GM23248 (cell line): ENCODE measurements around the gene ZSCAN22. TPM values are rescaled to one million over a fixed set of nuclear protein-coding genes. Genes with fewer than 3 reads are reported as not detected.

Experiments used
- DNase-seq: peaks from one replicate; pipeline ENCODE4 v3.0.0-alpha.2; 2015
- H2AFZ ChIP-seq: fragments of 200-600 bp; sonication (generic); 2 replicates; pipeline ENCODE4 v1.6.1; 2016; ENCODE audit warnings: antibody characterized with exemption
- H3F3A ChIP-seq: fragments of 200-600 bp; sonication (generic); 2 replicates; pipeline ENCODE4 v1.6.1; 2016; ENCODE audit warnings: mild to moderate bottlenecking, antibody characterized with exemption, mixed run types; ENCODE audit not compliant: insufficient read depth
- H3K27ac ChIP-seq: fragments of 200-600 bp; sonication (generic); 2 replicates; pipeline ENCODE4 v1.5.1; 2016; ENCODE audit warnings: mild to moderate bottlenecking
- H3K27me3 ChIP-seq: fragments of 200-600 bp; sonication (generic); replicated peaks from 2 replicates; pipeline ENCODE4 v1.6.1; 2016; ENCODE audit warnings: mild to moderate bottlenecking; ENCODE audit not compliant: insufficient read depth
- H3K36me3 ChIP-seq: fragments of 200-600 bp; sonication (generic); 2 replicates; pipeline ENCODE4 v1.6.1; 2016; ENCODE audit warnings: low read depth, mild to moderate bottlenecking
- H3K4me1 ChIP-seq: fragments of 200-600 bp; sonication (generic); 2 replicates; pipeline ENCODE4 v1.6.1; 2016; ENCODE audit warnings: mild to moderate bottlenecking; ENCODE audit not compliant: insufficient read depth
- H3K4me2 ChIP-seq: fragments of 200-600 bp; sonication (generic); one replicate; pipeline ENCODE4 v1.6.1; 2016; ENCODE audit warnings: mild to moderate bottlenecking; ENCODE audit not compliant: unreplicated experiment
- H3K4me3 ChIP-seq: fragments of 200-600 bp; sonication (generic); 2 replicates; pipeline ENCODE4 v1.5.1; 2016; ENCODE audit warnings: mild to moderate bottlenecking
- H3K79me2 ChIP-seq: fragments of 200-600 bp; sonication (generic); 2 replicates; pipeline ENCODE4 v1.6.1; 2016; ENCODE audit warnings: mild to moderate bottlenecking; ENCODE audit not compliant: insufficient read depth
- H3K9ac ChIP-seq: fragments of 200-600 bp; sonication (generic); 2 replicates; pipeline ENCODE4 v1.6.1; 2016; ENCODE audit warnings: mild to moderate bottlenecking
- H3K9me2 ChIP-seq: fragments of 200-600 bp; sonication (generic); 2 replicates; pipeline ENCODE4 v1.6.1; 2016; ENCODE audit warnings: mixed run types, mild to moderate bottlenecking, moderate library complexity; ENCODE audit not compliant: insufficient read depth
- H3K9me3 ChIP-seq: fragments of 200-600 bp; sonication (generic); one replicate; pipeline ENCODE4 v1.6.1; 2017; ENCODE audit warnings: low read depth
- H4K20me1 ChIP-seq: fragments of 200-600 bp; sonication (generic); 2 replicates; pipeline ENCODE4 v1.6.0; 2016; ENCODE audit not compliant: insufficient read depth
- EZH2 ChIP-seq: fragments of 200-600 bp; sonication (generic); IDR thresholded peaks from 2 replicates; pipeline ENCODE4 v1.6.1; 2018; ENCODE audit warnings: antibody characterized with exemption, mild to moderate bottlenecking; ENCODE audit not compliant: insufficient read depth, poor library complexity, severe bottlenecking
- EZH2phosphoT487 ChIP-seq: fragments of 200-600 bp; sonication (generic); IDR thresholded peaks from 2 replicates; pipeline ENCODE4 v1.6.1; 2018; ENCODE audit warnings: antibody characterized with exemption, moderate library complexity, mild to moderate bottlenecking, low read depth; ENCODE audit not compliant: insufficient read depth
- WGBS, 2 experiments: methylation state at CpG; one replicate each; pipeline ENCODE4 v1.1.6; 2015 to 2017; ENCODE audit warnings: low lambda C conversion rate in 2 of 2, low coverage in 1 of 2; ENCODE audit errors: missing lambda C conversion rate in 2 of 2; 5-methylcytosine and 5-hydroxymethylcytosine counted together
- in situ Hi-C: fragments of 300-500 bp; cut with MboI; formaldehyde crosslinking; loops from 2 replicates; pipeline ENCODE4 v1.15.0; 2020
- polyA plus RNA-seq: library from polyadenylated mRNA; unstranded; fragments of >200 nt; fragmentation: Nextera tagmentation; extraction: Ambion mirVana; gene quantifications from 2 replicates; pipeline ENCODE4 v1.2.1, GENCODE V29; 2016
- total RNA-seq: library from RNA; depleted of rRNA; stranded (reverse); fragments of >200 nt; shearing (Covaris generic); gene quantifications from 2 replicates; pipeline ENCODE4 v1.2.3, GENCODE V29; 2014

ZSCAN22 gene
- total and polyA plus RNA-seq, 2 experiments from 2014 or later = 1.5 to 1.8 TPM

DNA sequence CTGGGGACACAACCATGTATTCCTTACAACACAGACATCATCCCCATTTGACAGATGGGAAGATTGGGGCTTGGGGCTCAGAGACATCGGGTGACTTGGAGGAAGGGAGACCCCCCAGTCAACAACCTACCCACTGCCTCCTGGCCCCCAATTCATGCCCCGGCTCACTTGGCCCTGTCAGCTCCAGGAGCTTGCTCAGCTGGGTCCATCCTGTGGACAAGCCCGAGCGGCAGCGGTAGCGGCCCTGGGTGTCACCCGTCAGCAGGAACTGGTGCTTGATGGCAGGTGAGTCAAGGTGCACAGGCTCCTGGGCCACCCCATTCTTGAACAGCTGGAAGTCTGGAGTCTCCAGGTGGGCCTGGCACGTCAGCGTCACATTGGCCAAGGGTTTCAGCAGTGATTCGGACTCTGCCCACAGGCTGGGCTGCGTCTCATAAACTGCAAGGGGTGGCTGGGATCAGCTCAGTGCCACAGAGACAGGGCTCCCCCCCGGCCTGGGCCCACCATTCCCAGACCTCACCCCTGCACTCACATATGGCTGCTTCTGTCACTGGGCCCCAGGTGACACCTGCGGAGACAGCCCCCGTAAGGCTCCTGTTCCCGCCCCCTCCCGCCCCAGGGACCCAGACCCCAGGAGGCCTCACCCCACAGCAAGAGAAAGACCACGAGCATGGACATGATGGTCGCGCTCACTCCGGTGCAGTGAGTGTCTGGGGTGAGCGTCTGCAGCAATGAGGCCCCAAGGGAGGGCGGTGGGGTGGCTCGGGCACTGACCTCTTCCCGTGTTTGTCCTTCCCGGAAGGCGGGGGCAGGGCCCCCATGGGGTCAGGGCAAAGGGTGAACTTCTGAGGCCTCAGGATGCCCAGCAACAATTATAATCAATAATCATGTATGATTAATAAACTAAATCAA, 26.2 kb downstream of the ZSCAN22 start, which contains the start of gene A1BG:
Gene A1BG (minus strand): TSS at position 733 of the 912 bp plus-strand sequence. CDS start 55 bp downstream, at position 678.
- in situ Hi-C loops = no loop called here
- WGBS, 2 experiments = 81 to 83% methylated on average over 22 to 26 of the region's 26 CpGs
- Histone ChIP-seq H2AFZ (no peak within 1 kb of the TSS), H3F3A (peaks cover 9% of the 10 kb centered on the region; the same call in 1 of the 2 replicates), H3K9me3 (no peaks in the 10 kb centered on the region), H3K9me2 (no peaks in the 10 kb centered on the region), H3K27ac (no peak within 1 kb of the TSS), H3K36me3 (no peaks in the 10 kb centered on the region), H3K9ac (no peak within 1 kb of the TSS), H3K27me3 (no peaks in the 10 kb centered on the region), H3K4me1 (no peaks in the 10 kb centered on the region; the same call in 1 of the 2 replicates), H3K79me2 (peaks cover 21% of the 10 kb centered on the region), H3K4me2 (no peak within 1 kb of the TSS), H4K20me1 (no peaks in the 10 kb centered on the region), H3K4me3 (no peak within 1 kb of the TSS)
- DNase-seq = no peak
- TF ChIP-seq EZH2 = no peak
- no peak for TF ChIP-seq EZH2phosphoT487

DNA sequence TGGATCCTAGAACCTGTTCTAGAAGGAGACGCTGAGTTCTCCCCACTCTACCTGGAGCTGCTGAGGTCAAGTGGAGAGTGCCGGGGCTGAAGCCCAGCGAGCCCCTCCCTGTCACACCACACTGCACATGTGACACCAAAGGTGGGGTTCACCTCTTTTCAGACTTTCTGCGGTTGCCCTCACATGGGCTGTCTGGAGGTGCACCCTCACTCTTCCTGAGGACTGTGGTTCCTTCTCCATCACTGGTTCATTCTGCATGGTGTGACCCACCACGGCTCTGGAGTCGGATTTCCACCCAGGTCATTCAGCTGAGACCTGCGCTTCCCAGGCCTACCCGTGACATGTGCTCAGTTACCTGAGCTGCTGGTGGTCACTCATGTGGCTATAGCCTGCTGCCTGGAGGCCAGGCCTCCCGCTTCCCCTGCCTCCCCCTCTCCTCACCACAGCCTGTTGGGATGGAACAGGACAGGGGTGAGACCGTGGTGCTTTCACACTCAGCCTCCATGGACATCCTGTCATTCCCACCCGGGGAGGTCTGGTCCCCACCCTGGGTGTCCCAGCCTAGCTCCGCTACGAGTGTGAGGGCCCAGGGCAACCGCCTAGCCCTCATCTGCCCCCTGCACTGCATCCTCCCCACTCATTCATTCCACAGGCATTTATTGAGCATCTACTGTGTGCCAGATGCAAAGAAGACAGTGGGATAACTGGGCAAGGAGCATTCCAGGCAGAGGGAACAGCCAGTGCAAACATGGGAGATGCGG, 27.1 kb downstream of the ZSCAN22 start:
- Histone ChIP-seq H3K27ac (no peak overlapping the region), H3K9ac (no peak overlapping the region), H3K9me2 (no peaks in the 10 kb centered on the region), H3K4me1 (no peaks in the 10 kb centered on the region; the same call in 1 of the 2 replicates), H3F3A (0 out of 2 replicates have a peak, but pooled peaks cover 9% of the 10 kb centered on the region), H4K20me1 (no peaks in the 10 kb centered on the region), H3K27me3 (no peaks in the 10 kb centered on the region), H2AFZ (no peak overlapping the region), H3K4me3 (no peak overlapping the region), H3K36me3 (no peaks in the 10 kb centered on the region), H3K79me2 (peaks cover 12% of the 10 kb centered on the region), H3K4me2 (no peak overlapping the region), H3K9me3 (no peaks in the 10 kb centered on the region)
- no peak for DNase-seq
- in situ Hi-C loops = no loop called here
- no peak for TF ChIP-seq EZH2
- no peak for TF ChIP-seq EZH2phosphoT487
- 76 to 82% methylated on average over 13 to 15 of the region's 15 CpGs for WGBS, 2 experiments

DNA sequence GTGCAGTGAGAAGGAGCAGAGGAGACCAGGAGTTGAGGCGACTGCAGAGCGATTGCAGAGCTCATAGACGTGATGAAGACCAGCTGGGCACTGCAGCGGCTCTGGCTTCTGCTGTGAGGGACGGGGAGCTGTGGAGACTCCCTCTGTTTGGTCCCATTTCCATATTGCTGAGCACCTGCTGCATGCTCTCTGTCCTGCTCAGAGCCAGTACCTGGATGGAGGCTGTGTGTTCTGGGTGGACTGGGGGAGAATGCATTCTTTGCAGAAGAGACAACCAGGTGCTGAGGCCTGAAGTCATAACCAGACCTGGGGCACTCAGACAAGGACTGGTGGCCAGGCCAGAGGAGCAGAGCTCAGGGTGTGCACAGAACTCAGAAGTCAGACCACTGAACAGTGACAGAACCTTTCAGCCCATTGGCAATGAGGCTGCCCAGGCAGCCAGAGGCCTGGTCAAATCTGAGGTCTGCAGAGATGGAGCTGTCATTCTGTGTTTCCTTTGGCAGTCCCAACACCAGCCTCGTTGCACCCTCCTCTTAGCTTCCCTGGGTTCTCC, 27.8 kb downstream of the ZSCAN22 start:
- Histone ChIP-seq H3K27me3 (no peaks in the 10 kb centered on the region), H3K27ac (no peak overlapping the region), H3K4me2 (no peak overlapping the region), H4K20me1 (no peaks in the 10 kb centered on the region), H3K36me3 (no peaks in the 10 kb centered on the region), H3K9me2 (no peaks in the 10 kb centered on the region), H3K9ac (no peak overlapping the region), H3F3A (0 out of 2 replicates have a peak, but pooled peaks cover 9% of the 10 kb centered on the region), H3K4me3 (no peak overlapping the region), H3K79me2 (peaks cover 6% of the 10 kb centered on the region), H3K9me3 (no peaks in the 10 kb centered on the region), H2AFZ (no peak overlapping the region), H3K4me1 (no peaks in the 10 kb centered on the region)
- TF ChIP-seq EZH2phosphoT487 (no peak), EZH2 (no peak)
- in situ Hi-C loops = no loop called here
- DNase-seq = no peak
- WGBS, 2 experiments = 47% methylated on average over 6 of the region's 6 CpGs

DNA sequence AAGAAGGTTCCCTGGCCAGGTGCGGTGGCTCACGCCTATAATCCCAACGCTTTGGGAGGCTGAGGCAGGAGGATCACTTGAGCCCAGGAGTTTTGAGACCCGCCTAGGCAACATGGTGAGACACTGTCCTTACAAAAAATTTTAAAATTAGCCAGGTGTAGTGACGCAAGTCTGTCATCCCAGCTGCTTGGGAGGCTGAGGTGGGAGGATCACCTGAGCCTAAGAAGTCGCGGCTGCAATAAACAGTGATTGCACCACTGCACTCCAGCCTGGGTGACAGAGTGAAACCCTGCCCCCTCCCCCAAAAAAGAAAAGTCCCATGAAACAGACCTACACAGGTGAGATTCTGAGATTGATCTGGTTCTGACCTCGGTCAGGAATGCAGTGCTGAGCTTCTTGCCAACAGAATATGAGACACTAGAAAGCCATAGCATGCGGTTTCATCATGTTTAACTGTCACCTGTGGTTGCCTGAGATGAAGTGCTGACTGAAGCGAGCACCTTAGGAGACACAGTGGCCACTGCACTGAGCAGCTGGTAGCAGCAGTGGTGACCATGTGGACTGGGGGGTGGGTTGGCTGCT, 28.5 kb downstream of the ZSCAN22 start:
- no peak for DNase-seq
- Histone ChIP-seq H3K27ac (no peak overlapping the region), H3K27me3 (no peaks in the 10 kb centered on the region), H3K4me2 (no peak overlapping the region), H3K4me3 (no peak overlapping the region; the same call in 1 of the 2 replicates), H3K9me2 (no peaks in the 10 kb centered on the region), H3K36me3 (no peaks in the 10 kb centered on the region), H2AFZ (no peak overlapping the region), H3K79me2 (no peaks in the 10 kb centered on the region), H3K9ac (no peak overlapping the region), H3F3A (peaks cover 13% of the 10 kb centered on the region; the same call in 1 of the 2 replicates), H3K4me1 (no peaks in the 10 kb centered on the region), H3K9me3 (no peaks in the 10 kb centered on the region), H4K20me1 (no peaks in the 10 kb centered on the region)
- TF ChIP-seq EZH2phosphoT487 (no peak), EZH2 (no peak)
- WGBS, 2 experiments = 79 to 81% methylated on average over 10 of the region's 10 CpGs
- in situ Hi-C loops = no loop called here
